ENCODE results near the gene PTPRN2. TPM values are rescaled to one million over a fixed set of nuclear protein-coding genes. Genes with fewer than 3 reads are reported as not detected.

The PTPRN2 gene
- total and polyA plus RNA-seq, 2 donors from 2014 or later, result 4.8 to 6.2 TPM

DNA sequence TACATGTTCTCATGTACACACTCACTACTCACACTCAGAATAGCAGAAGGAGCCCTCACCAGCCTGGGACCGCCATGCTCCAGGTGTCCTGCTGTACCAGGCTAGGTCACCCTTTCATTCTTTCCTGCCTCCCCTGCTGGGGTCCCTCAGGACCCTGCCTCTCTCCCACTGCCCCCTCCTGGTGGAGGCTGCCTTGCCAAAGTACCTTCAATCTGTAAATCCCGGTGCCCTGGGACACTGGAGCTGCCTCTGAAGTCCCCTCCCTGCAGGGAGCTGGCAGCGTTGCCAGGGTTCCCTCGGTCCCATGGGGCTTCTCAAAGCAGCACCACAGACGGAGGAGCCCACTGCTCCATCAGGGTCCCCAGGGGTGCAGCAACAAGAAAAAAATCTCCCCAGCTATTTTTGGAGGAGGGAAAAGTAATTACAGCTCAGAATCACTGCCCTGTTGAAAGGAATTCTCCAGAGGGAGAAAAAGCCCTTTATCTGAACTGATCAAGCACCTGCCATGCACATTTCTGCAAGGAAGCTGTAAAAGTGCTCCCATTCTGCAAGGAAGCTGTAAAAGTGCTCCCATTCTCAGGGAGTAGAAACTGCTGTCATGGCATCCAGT, 259.9 kb downstream of the PTPRN2 start:
- TF ChIP-seq, protein P1, sequence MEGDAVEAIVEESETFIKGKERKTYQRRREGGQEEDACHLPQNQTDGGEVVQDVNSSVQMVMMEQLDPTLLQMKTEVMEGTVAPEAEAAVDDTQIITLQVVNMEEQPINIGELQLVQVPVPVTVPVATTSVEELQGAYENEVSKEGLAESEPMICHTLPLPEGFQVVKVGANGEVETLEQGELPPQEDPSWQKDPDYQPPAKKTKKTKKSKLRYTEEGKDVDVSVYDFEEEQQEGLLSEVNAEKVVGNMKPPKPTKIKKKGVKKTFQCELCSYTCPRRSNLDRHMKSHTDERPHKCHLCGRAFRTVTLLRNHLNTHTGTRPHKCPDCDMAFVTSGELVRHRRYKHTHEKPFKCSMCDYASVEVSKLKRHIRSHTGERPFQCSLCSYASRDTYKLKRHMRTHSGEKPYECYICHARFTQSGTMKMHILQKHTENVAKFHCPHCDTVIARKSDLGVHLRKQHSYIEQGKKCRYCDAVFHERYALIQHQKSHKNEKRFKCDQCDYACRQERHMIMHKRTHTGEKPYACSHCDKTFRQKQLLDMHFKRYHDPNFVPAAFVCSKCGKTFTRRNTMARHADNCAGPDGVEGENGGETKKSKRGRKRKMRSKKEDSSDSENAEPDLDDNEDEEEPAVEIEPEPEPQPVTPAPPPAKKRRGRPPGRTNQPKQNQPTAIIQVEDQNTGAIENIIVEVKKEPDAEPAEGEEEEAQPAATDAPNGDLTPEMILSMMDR (IDR thresholded peaks at IDR 0.05; ENCODE audit: borderline replicate concordance, extremely low read depth, insufficient read depth), result no peak
- H3K27me3 ChIP-seq (ENCODE audit: control insufficient read depth, insufficient read depth, low read length), result no peaks in the 10 kb centered on the region
- no peaks in the 10 kb centered on the region for H3K36me3 ChIP-seq (ENCODE audit: control insufficient read depth in 2 of 3, insufficient read depth in 3 of 3, low read length in 3 of 3)
- DNase-seq (no peak), FAIRE-seq (no peak)
- H3K9ac ChIP-seq (ENCODE audit: low read length in 3 of 3), result no peak overlapping the region
- H3K4me3 ChIP-seq (ENCODE audit: low read length in 3 of 3), result peak overlapping the region in 1 of 3 donors; percentile 39
- H3K9me3 ChIP-seq (ENCODE audit: control insufficient read depth in 2 of 3, insufficient read depth in 1 of 3, low read length in 3 of 3), result peaks cover 0 to 4% (median 0%) of the 10 kb centered on the region in 3 donors
- H3K4me1 ChIP-seq (ENCODE audit: control insufficient read depth in 2 of 3, insufficient read depth in 2 of 3, low read depth in 1 of 3, low read length in 3 of 3), result no peaks in the 10 kb centered on the region
- intact Hi-C loops (cut with DNase I), result no loop called here
- H3K27ac ChIP-seq (ENCODE audit: low read depth in 2 of 2, low read length in 2 of 2), result no peak overlapping the region

DNA sequence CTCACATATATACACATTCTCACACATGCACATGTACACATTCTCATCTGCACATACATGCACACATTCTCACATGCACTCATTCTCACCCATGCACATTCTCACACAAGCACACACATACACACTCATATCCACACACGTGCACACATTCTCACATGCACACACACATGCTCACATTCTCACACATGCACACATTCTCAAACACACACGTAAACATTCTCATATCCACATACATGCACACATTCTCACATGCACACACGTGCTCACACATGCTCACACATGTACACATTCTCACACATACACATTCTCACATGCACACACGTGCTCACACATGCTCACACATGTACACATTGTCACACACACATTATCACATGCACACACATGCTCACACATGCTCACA, 260.6 kb downstream of the PTPRN2 start:
- H3K4me3 ChIP-seq (ENCODE audit: low read length in 3 of 3), result peak overlapping the region in 1 of 3 donors; percentile 39
- H3K27ac ChIP-seq (ENCODE audit: low read depth in 2 of 2, low read length in 2 of 2), result no peak overlapping the region
- intact Hi-C loops (cut with DNase I), result no loop called here
- H3K27me3 ChIP-seq (ENCODE audit: control insufficient read depth, insufficient read depth, low read length), result no peaks in the 10 kb centered on the region
- H3K9ac ChIP-seq (ENCODE audit: low read length in 3 of 3), result no peak overlapping the region
- peaks cover 0 to 4% (median 0%) of the 10 kb centered on the region in 3 donors for H3K9me3 ChIP-seq (ENCODE audit: control insufficient read depth in 2 of 3, insufficient read depth in 1 of 3, low read length in 3 of 3)
- no peaks in the 10 kb centered on the region for H3K36me3 ChIP-seq (ENCODE audit: control insufficient read depth in 2 of 3, insufficient read depth in 3 of 3, low read length in 3 of 3)
- DNase-seq (no peak), FAIRE-seq (no peak)
- TF ChIP-seq, protein P1 (IDR thresholded peaks at IDR 0.05; ENCODE audit: borderline replicate concordance, extremely low read depth, insufficient read depth), result no peak
- no peaks in the 10 kb centered on the region for H3K4me1 ChIP-seq (ENCODE audit: control insufficient read depth in 2 of 3, insufficient read depth in 2 of 3, low read depth in 1 of 3, low read length in 3 of 3)

DNA sequence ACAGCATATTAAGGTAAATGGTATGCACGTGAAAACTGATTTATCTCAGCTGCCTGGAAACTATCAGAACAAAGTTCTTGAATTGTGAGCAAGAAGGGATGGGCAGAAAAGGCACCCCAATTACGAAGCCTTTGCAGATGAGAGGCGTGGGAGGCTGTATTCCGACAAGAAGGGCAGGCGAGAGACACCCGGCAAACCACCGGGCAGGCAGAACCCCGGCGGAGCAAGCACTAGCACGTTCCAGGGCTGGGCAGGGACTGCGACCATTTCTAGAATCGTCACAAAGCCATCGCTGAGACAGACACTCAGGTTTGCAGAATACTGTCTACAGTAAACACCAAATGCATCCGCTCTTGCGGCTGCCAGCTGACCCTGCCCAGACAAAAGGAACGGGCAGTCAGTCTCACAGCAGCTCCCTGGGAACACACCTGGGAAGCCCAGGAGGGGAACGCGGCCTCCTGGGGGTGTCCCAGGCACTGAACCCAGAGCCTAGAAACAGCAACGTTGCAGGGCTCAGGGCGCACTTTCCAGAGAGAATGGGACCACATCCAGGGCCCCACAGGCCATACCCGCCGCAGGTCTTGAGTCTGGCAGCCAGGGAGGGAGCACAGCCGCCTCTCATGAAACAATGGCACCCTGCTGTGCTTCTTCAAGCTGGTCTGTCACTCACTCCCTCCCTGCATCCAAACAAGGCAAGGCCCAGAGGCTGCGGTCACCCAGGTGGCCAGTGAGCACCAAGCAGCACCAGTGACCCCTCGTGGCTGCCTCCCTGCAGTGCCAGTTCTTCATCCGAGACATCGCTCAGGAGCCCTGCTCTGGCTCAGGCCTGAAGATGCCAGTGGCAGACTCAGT, 261.9 kb downstream of the PTPRN2 start:
- peaks cover 0 to 4% (median 0%) of the 10 kb centered on the region in 3 donors for H3K9me3 ChIP-seq (ENCODE audit: control insufficient read depth in 2 of 3, insufficient read depth in 1 of 3, low read length in 3 of 3)
- FAIRE-seq, result no peak

More for the DNA sequence above, 261.9 kb downstream of the PTPRN2 start:
- H3K36me3 ChIP-seq (ENCODE audit: control insufficient read depth in 2 of 3, insufficient read depth in 3 of 3, low read length in 3 of 3), result no peaks in the 10 kb centered on the region
- H3K4me1 ChIP-seq (ENCODE audit: control insufficient read depth in 2 of 3, insufficient read depth in 2 of 3, low read depth in 1 of 3, low read length in 3 of 3), result no peaks in the 10 kb centered on the region
- H3K9ac ChIP-seq (ENCODE audit: low read length in 3 of 3), result no peak overlapping the region
- no peak overlapping the region for H3K27ac ChIP-seq (ENCODE audit: low read depth in 2 of 2, low read length in 2 of 2)
- intact Hi-C loops (cut with DNase I), result no loop called here
- no peaks in the 10 kb centered on the region for H3K27me3 ChIP-seq (ENCODE audit: control insufficient read depth, insufficient read depth, low read length)
- no peak overlapping the region for H3K4me3 ChIP-seq (ENCODE audit: low read length in 3 of 3)
- TF ChIP-seq, protein P1 (IDR thresholded peaks at IDR 0.05; ENCODE audit: borderline replicate concordance, extremely low read depth, insufficient read depth), result peak; percentile 32
- DNase-seq, result peak in 4 of 5 donors; percentile 76 to 79 (median 78)

Measured in kidney (tissue), 14 donors.